Breast epithelium (tissue), 4 donors: ENCODE measurements around the gene PRKAB1. TPM values are rescaled to one million over a fixed set of nuclear protein-coding genes. Genes with fewer than 3 reads are reported as not detected.

ENCODE experiments used
- DNase-seq, 2 donors: peaks; one replicate each; pipeline ENCODE4 v3.0.0-alpha.2; 2019; ENCODE audit warnings: low spot score in 2 of 2
- H3K27ac ChIP-seq, 2 donors: fragments of 200-600 bp; sonication (generic) in 1 of 2; one replicate each; pipeline ENCODE4 v1.5.1; 2016 to 2019; ENCODE audit warnings: mild to moderate bottlenecking in 1 of 2
- H3K27me3 ChIP-seq, 2 donors: fragments of 200-600 bp; sonication (generic) in 1 of 2; one replicate each; pipeline versions ENCODE4 v1.5.1 to v1.6.0; 2017 to 2019; ENCODE audit warnings: control low read depth in 1 of 2, mild to moderate bottlenecking in 1 of 2
- H3K36me3 ChIP-seq: fragments of 200-600 bp; one replicate; pipeline ENCODE4 v1.5.1; 2019
- H3K4me1 ChIP-seq, 2 donors: fragments of 200-600 bp; sonication (generic); one replicate each; pipeline ENCODE4 v1.5.1; 2016 to 2019; ENCODE audit warnings: control low read depth in 1 of 2
- H3K4me3 ChIP-seq, 3 donors: fragments of 200-600 bp; sonication (generic); 1 replicate in 2 of 3; 2 replicates in 1 of 3; pipeline ENCODE4 v1.5.1; 2016 to 2019; ENCODE audit warnings: mild to moderate bottlenecking in 3 of 3, moderate library complexity in 2 of 3
- H3K9me3 ChIP-seq, 2 donors: fragments of 200-600 bp; sonication (generic) in 1 of 2; one replicate each; pipeline ENCODE4 v1.5.1; 2016 to 2019; ENCODE audit warnings: control low read depth in 1 of 2
- CTCF ChIP-seq, 3 donors: fragments of 450-650 bp; IDR thresholded peaks; one replicate each; pipeline ENCODE4 v1.5.1; 2016 to 2017; ENCODE audit warnings: antibody characterized with exemption in 3 of 3, mild to moderate bottlenecking in 3 of 3, moderate library complexity in 3 of 3
- POLR2A ChIP-seq: fragments of 450-650 bp; IDR thresholded peaks from one replicate; pipeline ENCODE4 v1.6.1; 2016; ENCODE audit warnings: antibody characterized with exemption, mild to moderate bottlenecking, moderate library complexity
- POLR2AphosphoS5 ChIP-seq, 3 donors: sonication (generic); formaldehyde crosslinking; IDR thresholded peaks; one replicate each; pipeline ENCODE4 v1.6.1; 2017; ENCODE audit warnings: antibody characterized with exemption in 3 of 3
- intact Hi-C: fragments of 100-400 bp; cut with DNase I; formaldehyde crosslinking; loops from one replicate; pipeline ENCODE4 v1.15.1; 2023; ENCODE audit warnings: low total_unique reads
- total RNA-seq, 3 donors: library from RNA; depleted of rRNA; stranded (reverse); fragments of >200 nt; gene quantifications; one replicate each; pipeline ENCODE4 v1.1.0, GENCODE V29; 2016

PRKAB1 gene
- total RNA-seq, 3 donors from 2014 or later = 20.2 to 39.0 (median 31.9) TPM

GRCh38 chr12:119687879-119688278 lies 19.9 kb downstream of the PRKAB1 start:
- Histone ChIP-seq H3K9me3 (no peaks in the 10 kb centered on the region), H3K36me3 (no peaks in the 10 kb centered on the region), H3K27ac (no peak overlapping the region), H3K4me1 (no peaks in the 10 kb centered on the region), H3K4me3 (no peak overlapping the region), H3K27me3 (no peaks in the 10 kb centered on the region)
- no peak for DNase-seq
- no peak for TF ChIP-seq POLR2A
- no peak for TF ChIP-seq POLR2AphosphoS5 (IDR thresholded peaks at IDR 0.05)
- TF ChIP-seq CTCF (IDR thresholded peaks at IDR 0.05) = no peak
- intact Hi-C loops = loop anchor here (5.0 kb wide), 1 partner anchor 1651 kb away; no protein-coding TSS in a partner anchor

GRCh38 chr12:119689935-119690500 lies 22.1 kb downstream of the PRKAB1 start:
- Histone ChIP-seq H3K27ac (no peak overlapping the region), H3K4me3 (no peak overlapping the region), H3K4me1 (no peaks in the 10 kb centered on the region), H3K36me3 (no peaks in the 10 kb centered on the region), H3K27me3 (no peaks in the 10 kb centered on the region), H3K9me3 (no peaks in the 10 kb centered on the region)
- intact Hi-C loops = loop anchor here (5.0 kb wide), 1 partner anchor 1653 kb away; no protein-coding TSS in a partner anchor
- no peak for DNase-seq
- TF ChIP-seq CTCF (IDR thresholded peaks at IDR 0.05) (no peak), POLR2AphosphoS5 (IDR thresholded peaks at IDR 0.05) (no peak), POLR2A (no peak)

GRCh38 chr12:119691202-119691810 lies 23.4 kb downstream of the PRKAB1 start:
- intact Hi-C loops = no loop called here
- Histone ChIP-seq H3K9me3 (no peaks in the 10 kb centered on the region), H3K4me1 (no peaks in the 10 kb centered on the region), H3K36me3 (no peaks in the 10 kb centered on the region), H3K4me3 (no peak overlapping the region), H3K27ac (no peak overlapping the region), H3K27me3 (no peaks in the 10 kb centered on the region)
- TF ChIP-seq POLR2AphosphoS5 (IDR thresholded peaks at IDR 0.05) (no peak), POLR2A (no peak), CTCF (IDR thresholded peaks at IDR 0.05) (no peak)
- no peak for DNase-seq

- Histone ChIP-seq H3K4me3 (no peak overlapping the region), H3K36me3 (no peaks in the 10 kb centered on the region), H3K27me3 (no peaks in the 10 kb centered on the region), H3K27ac (peak overlapping the region in 1 of 2 donors; percentile 48), H3K4me1 (no peaks in the 10 kb centered on the region), H3K9me3 (no peaks in the 10 kb centered on the region)
- TF ChIP-seq POLR2A (no peak), POLR2AphosphoS5 (IDR thresholded peaks at IDR 0.05) (no peak), CTCF (IDR thresholded peaks at IDR 0.05) (no peak)
- no peak for DNase-seq
- intact Hi-C loops = no loop called here
These were observed 24.5 kb downstream of the PRKAB1 start for GRCh38 chr12:119692410-119692809.

- H3K9me3 ChIP-seq = no peaks in the 10 kb centered on the region
- H3K36me3 ChIP-seq = no peaks in the 10 kb centered on the region
- TF ChIP-seq POLR2A (no peak), POLR2AphosphoS5 (IDR thresholded peaks at IDR 0.05) (no peak), CTCF (IDR thresholded peaks at IDR 0.05) (no peak)
- no peaks in the 10 kb centered on the region for H3K4me1 ChIP-seq
- H3K27ac ChIP-seq = peak overlapping the region; percentile 37 to 48
- DNase-seq = no peak
- H3K4me3 ChIP-seq = no peak overlapping the region
- no peaks in the 10 kb centered on the region for H3K27me3 ChIP-seq
- intact Hi-C loops = no loop called here
These were observed 25.1 kb downstream of the PRKAB1 start for GRCh38 chr12:119692997-119693396.
